ENCODE measurements around the gene GPC5. TPM values are rescaled to one million over a fixed set of nuclear protein-coding genes. Genes with fewer than 3 reads are reported as not detected.

GPC5 gene
- total RNA-seq, 1 experiment from 2014 or later = 0.26 TPM

- Histone ChIP-seq H3K27ac (ENCODE audit: low read length) (no peak overlapping the region), H3K9me3 (ENCODE audit: control insufficient read depth, insufficient read depth, low read depth, low read length) (no peaks in the 10 kb centered on the region), H3K4me1 (ENCODE audit: control insufficient read depth, insufficient read depth, low read length) (no peaks in the 10 kb centered on the region), H3K36me3 (ENCODE audit: control insufficient read depth, insufficient read depth, low read length) (no peaks in the 10 kb centered on the region), H3K27me3 (ENCODE audit: control insufficient read depth, insufficient read depth, low read length) (no peaks in the 10 kb centered on the region), H3K4me3 (ENCODE audit: low read depth in 2 of 2, low read length in 2 of 2) (no peak overlapping the region)
- intact Hi-C loops (cut with micrococcal nuclease; ENCODE audit: unreplicated experiment) = no loop called here
- no peak for DNase-seq (ENCODE audit: low read depth, low spot score)
- POLR2A ChIA-PET = no interaction called here
- in situ Hi-C loops (cut with HindIII; ENCODE audit: low pct_unique_long_range_greater_than_20kb, low sequenced_read_pairs) = no loop called here
- BruUV-seq (replicated peaks) = no TSS peak
- TF ChIP-seq REST (IDR thresholded peaks at IDR 0.05; ENCODE audit: insufficient read depth in 1 of 2, low read depth in 2 of 2, low read length in 1 of 2) (no peak), POLR2AphosphoS5 (IDR thresholded peaks at IDR 0.05; ENCODE audit: low read depth, low read length) (no peak), CTCF (IDR thresholded peaks at IDR 0.05) (no peak), SIN3A (IDR thresholded peaks at IDR 0.05; ENCODE audit: borderline replicate concordance, insufficient read depth, low read depth, low read length) (no peak), TCF7L2 (IDR thresholded peaks at IDR 0.05; ENCODE audit: low read depth, low read length) (no peak)
- CTCF ChIA-PET = no interaction called here
- no peak for ATAC-seq
These were observed 991.8 kb downstream of the GPC5 start for GRCh38 chr13:92390217-92390616.

GRCh38 chr13:92403606-92404005 lies 1005.2 kb downstream of the GPC5 start:
- Histone ChIP-seq H3K27ac (ENCODE audit: low read length) (no peak overlapping the region), H3K4me3 (ENCODE audit: low read depth in 2 of 2, low read length in 2 of 2) (no peak overlapping the region), H3K9me3 (ENCODE audit: control insufficient read depth, insufficient read depth, low read depth, low read length) (no peaks in the 10 kb centered on the region), H3K27me3 (ENCODE audit: control insufficient read depth, insufficient read depth, low read length) (no peaks in the 10 kb centered on the region), H3K4me1 (ENCODE audit: control insufficient read depth, insufficient read depth, low read length) (no peaks in the 10 kb centered on the region), H3K36me3 (ENCODE audit: control insufficient read depth, insufficient read depth, low read length) (no peaks in the 10 kb centered on the region)
- TF ChIP-seq CTCF (IDR thresholded peaks at IDR 0.05) (no peak), TCF7L2 (IDR thresholded peaks at IDR 0.05; ENCODE audit: low read depth, low read length) (no peak), REST (IDR thresholded peaks at IDR 0.05; ENCODE audit: insufficient read depth in 1 of 2, low read depth in 2 of 2, low read length in 1 of 2) (no peak), POLR2AphosphoS5 (IDR thresholded peaks at IDR 0.05; ENCODE audit: low read depth, low read length) (no peak), SIN3A (IDR thresholded peaks at IDR 0.05; ENCODE audit: borderline replicate concordance, insufficient read depth, low read depth, low read length) (no peak)
- ChIA-PET CTCF (no interaction called here), POLR2A (no interaction called here)
- in situ Hi-C loops (cut with HindIII; ENCODE audit: low pct_unique_long_range_greater_than_20kb, low sequenced_read_pairs) = no loop called here
- DNase-seq (ENCODE audit: low read depth, low spot score) = no peak
- intact Hi-C loops (cut with micrococcal nuclease; ENCODE audit: unreplicated experiment) = no loop called here
- no peak for ATAC-seq
- BruUV-seq (replicated peaks) = no TSS peak
